ENCODE measurements around the gene STK32A.

The STK32A gene

DNA sequence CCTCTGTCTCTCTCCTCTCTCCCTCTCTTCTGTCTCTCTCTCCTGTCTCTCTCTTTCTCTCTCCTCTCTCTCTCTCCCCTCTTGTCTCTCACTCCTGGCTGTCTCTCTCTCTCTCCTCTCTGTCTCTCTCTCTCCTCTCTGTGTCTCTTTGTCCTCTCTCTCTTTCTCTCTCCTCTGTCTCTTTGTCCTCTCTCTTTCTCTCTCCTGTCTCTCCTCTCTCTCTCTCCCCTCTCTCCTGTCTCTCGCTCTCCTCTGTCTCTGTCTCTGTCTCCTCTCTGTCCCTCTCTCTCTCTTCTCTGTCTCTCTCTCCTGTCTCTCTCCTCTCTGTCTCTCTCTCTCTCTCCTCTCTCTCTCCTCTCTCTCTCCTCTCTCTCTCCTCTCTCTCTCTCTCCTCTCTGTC is 25.0 kb downstream of the STK32A start:
- no peak for DNase-seq (ENCODE audit: low spot score)

DNA sequence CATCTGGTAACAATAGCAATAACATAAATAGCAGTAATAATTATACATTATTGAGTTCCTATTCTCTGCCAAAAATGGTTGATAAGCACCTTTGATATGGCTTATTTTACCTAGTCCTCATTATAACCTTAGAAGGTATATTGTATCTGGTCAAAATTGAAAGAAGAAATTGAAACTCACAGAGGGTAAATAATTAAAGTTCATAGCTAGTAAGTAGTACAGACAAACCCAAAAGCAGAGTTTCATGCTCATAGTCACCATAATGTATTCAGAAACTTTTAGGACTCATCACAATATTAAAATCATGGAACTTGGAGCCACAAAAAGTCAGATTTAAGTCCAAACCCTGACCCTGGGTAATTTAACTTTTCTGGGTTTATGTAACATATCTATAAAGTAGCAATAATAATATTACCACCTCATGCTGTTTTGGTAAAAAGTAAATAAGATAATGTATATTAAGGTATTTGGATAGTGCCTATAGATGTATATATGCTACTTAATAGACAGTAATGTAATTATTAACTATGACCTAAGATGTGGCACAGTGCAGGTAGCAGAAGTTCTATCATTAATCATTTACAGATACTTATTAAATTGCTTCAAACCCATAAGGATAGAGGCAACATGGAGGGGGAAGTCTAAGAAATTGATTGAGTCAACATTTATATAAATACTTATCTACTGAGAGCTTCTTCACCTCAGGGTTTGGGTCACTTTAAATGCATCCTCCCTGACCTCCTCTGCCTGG is 32.4 kb downstream of the STK32A start:
- no peak for DNase-seq (ENCODE audit: low spot score)

DNA sequence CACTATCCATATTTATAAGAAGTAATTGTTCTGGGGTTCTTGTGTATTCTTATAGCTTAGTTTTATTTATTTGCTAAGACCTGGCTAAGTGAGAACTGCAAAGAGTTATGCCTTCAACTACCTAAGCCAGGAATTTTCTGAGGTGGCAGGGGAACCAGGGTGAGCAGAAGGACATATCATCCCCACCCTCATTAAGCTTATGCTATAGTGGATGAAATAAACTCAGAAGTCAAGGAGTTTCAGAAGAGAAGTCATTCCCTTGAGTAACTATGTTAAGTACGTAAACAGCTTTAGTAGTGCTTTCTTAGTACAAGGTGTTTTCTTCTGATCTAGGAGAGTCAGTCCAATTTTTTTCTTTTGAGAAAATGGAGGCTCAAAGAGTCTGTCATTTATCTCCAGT is 41.7 kb downstream of the STK32A start:
- no peak for DNase-seq (ENCODE audit: low spot score)

DNA sequence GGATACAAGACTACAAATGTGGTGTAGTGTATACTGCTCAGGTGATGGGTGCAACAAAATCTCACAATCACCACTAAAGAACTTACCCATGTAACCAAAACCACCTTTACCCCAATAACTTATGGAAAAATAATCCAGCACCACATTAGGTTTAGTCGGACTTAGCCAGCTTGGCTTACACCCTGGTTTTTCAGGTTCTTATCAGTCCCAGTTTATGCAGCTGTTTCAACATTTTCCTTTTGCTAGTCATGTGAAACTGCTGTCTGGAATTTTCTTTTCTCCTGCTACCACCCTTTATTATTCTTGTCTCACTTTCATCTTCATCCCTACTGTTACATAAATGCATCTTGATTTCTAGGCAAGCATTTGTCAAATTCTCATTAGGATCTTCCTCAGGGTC is 51.5 kb downstream of the STK32A start:
- no peak for DNase-seq (ENCODE audit: low spot score)

DNA sequence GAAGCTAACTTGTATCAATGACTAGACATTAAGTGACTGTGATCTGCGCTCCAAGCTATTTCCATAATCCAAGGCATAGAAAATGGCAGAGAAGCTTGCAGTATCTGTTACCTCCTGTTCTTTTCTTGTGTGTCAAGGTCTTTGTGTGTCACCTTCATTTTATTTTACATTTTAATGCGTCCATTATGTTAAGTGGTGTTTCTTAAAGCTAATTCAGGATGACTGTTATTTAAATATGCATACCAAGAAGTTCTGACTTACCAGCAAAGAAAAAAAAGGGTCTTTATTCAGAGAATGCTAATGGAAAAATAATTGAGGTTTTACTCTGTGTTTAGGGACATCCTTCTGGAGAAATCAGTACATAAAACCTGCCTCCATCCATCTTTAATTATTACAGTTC is 52.3 kb downstream of the STK32A start:
- no peak for DNase-seq (ENCODE audit: low spot score)

DNA sequence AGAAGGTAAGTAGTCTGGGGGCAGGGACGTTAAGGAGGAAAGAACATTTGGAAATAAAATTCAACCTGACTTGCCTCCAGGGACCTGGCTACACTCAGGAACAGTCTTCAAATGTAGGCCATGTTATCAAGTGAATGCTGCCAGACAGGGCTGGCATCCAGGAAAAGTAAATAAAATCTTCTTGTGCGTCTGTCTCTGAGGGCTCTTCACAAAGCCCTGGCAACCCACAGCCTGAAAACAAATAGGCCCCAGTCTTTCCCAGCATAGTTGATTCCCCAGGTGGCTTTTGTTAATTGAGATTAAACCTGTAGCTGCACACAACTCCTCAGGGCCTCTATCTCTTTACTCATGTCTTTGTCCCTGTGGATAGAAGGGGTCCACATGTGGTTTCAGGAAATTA is 55.4 kb downstream of the STK32A start:
- no peak for DNase-seq (ENCODE audit: low spot score)

DNA sequence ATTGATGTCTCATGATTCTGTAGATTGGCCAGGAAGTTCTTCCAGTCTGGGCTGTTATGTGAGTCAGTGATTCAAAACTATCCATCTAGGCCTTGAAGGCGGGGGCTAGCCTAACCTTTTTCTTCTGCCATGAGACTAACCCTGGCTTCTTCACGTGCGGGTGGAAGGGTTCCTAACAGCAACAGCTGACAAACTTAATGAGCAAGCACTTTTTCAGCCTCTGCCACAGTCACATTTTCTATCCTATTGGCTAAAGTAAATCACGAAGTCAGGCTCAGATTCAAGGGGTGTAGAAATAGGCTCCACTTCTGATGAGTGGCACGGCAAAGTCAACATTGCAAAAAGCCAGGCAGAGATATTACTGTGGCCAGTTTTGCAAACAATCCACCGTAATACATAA is 68.4 kb downstream of the STK32A start:
- no peak for DNase-seq (ENCODE audit: low spot score)

DNA sequence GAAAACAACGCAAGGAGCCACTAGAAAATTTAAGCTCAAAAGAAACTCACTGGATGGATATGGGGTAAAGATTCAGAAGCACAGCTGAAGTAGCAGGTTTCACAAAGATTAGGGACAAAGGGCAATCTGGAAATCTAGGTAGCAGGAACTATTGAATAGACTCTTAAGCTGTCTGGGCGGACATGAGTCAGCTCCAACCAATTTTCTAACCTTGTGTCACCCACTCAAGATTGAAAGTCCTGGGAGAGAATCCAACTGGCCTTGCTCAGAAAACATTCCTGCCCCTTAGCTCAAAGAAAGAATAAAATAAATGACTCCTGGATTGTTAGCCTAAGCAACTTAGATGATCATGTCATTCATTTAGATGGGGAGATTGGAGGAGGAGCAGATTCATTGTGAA is 69.2 kb downstream of the STK32A start:
- DNase-seq (ENCODE audit: low spot score) = no peak

DNA sequence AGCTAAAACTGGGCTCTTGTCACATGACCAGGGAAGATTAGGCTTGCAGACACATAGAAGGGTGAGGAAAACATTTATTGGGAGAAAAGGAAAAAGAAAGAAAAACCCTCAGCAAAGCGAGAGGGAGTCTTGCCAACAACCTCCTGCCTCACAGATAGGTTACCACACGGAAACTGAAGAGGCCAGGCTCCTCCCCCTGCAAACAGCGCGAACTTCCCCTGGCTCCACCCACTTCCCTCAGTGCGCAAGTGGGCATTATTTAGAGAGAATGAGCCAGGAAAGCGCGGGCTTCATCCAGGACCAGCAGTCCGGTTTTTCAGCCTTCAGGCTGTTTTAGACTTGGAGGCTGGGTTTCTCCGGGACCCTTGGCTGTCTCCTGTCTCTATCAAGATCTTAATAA is 70.3 kb downstream of the STK32A start:
- DNase-seq (ENCODE audit: low spot score) = no peak

DNA sequence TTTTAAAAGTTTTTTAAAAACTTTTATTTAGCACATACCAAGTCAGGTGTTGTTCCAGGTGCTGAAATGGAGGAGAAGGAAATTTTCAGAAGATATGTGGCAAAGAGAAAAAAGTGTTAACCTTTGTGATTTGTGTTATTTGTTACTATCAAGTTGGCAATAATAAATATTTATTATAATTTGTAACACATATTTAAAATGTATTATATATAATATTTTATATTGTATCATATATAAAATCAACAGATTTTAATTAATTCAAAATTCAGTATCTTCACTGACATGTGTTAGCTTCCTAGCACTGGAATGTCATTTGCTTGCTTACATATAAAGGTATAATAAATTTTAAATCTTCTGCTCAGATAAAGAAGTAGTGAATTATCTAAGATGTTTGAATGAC is 71.5 kb downstream of the STK32A start:
- DNase-seq (ENCODE audit: low spot score) = no peak

DNA sequence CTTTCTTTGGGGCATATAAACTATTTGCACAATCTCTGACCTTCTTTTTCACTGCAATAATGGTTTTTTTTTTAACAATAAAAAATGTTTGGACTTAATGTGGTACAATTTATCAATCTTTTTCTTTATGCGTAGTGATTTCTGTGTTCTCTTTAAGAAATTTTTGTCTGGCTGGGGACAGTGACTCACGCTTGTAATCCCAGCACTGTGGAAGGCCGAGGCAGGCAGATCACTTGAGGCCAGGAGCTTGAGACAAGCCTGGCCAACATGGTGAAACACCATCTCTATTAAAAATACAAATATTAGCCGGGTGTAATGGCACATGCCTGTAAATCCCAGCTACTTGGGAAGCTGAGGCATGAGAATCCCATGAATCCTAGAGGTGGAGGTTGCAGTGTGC is 72.3 kb downstream of the STK32A start:
- no peak for DNase-seq (ENCODE audit: low spot score)

DNA sequence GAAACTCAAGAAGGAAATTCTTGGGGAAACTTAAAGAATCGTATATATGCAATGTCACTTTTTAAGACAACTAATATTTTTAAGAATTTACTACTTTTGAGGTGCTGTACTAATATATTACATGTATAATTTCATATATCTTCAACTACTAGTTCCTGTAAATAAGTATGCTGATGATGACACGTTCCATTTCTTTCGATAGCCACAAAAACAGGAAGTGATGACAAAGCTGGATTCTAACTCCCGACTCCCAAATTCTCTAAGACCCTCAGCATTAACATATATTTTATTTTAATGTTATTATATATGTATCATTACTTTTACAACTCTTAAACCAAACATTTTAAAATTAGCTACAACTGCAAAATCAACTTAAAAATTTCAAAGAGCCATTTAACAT is 74.8 kb downstream of the STK32A start:
- DNase-seq (ENCODE audit: low spot score) = no peak

DNA sequence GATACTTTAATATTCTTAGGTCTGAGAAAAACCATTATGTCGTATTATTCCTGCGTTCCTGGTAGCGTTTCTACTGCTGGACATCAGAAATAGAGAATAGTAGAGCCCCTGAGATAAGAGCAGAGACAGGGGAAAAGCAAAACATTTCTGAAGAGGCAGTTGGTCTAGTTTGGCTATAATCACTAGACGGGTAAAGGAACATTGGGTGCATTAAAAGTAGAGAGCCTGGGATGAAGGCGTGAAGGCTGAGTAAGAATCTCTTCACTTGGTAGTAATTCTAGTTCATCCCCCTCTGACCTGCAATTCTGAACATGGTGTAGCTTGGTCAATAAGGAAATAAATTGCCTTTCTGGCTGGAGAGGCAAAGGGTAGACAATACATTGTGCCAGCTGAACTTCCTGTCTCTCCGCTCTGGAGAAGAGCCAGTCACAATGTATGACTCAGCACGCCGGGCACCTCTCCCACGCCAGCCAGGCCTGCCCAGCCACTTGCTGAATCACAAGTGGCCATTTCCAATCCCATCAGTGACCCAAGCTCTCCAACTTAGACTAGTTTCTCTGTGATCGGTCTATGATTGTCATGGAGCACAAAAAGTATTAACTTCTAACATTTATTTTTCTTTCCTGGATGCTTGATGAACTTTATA is 75.4 kb downstream of the STK32A start:
- DNase-seq (ENCODE audit: low spot score) = no peak

DNA sequence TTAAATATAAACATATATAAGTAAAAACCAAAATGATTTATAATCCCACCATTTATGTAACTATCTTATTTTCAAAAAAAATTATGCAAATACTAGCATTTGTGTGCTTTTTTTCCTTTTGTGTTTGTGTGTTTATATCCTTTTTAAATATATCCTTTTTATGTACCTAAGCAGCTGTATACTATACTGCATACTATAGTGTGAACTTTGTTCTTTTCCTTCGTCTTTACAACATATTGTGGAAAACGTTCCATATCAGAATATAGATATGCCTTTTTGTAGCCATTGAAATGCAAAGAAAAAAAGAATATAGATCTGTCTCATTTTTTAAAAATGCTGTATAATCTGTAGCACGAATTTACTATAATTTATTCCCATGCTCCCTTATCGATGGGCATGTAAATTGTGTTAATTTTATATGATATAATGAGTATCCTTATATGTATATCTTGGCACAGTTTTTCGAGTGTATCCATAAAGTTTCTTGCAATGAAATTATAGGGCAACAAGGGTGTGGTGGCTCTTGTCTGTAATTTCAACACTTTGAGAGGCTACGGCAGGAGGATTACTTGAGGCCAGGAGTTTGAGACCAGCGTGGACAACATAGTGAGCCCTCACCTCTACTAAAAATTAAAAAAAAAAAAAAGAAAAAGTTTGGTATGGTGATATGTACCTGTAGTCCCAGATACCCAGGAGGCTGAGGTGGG is 83.3 kb downstream of the STK32A start:
- no peak for DNase-seq (ENCODE audit: low spot score)

DNA sequence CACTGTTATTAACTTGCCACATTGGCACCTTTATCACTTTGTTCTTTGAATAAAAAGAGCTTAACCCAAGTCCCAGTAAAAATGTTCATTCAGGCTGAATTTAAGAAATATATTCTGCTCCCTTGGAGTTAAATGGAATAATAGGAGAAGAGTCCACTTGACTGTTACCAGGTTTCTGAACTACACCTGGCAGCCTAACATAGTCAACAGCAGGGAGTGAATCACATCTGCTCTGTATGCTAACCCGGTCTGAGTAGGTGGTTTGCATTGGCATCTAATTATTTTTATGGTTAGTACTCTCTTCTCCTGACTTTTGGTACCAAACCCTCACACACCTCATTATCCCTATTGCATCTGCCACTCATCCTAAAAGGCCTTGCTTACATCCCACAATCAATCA is 86.7 kb downstream of the STK32A start:
- DNase-seq (ENCODE audit: low spot score) = no peak

DNA sequence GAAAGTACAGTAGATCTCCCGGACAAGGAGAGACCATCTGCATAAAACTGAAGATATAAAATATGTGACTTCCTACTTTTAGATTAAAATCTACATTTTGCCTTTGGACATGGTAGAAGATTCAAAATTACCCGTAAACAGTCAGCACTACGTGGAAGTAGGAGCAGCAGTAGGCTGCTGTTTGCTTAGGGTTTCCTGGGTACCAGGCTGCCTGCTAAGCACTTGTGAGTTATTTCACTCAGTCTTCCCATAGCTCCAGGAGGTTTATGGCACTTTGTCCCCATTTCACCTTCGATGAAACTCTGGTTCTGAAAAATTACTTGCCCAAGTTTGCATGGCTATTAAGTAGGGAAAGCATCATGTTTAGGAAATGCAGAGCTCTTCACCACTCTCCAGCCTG is 92.6 kb downstream of the STK32A start:
- no peak for DNase-seq (ENCODE audit: low spot score)

DNA sequence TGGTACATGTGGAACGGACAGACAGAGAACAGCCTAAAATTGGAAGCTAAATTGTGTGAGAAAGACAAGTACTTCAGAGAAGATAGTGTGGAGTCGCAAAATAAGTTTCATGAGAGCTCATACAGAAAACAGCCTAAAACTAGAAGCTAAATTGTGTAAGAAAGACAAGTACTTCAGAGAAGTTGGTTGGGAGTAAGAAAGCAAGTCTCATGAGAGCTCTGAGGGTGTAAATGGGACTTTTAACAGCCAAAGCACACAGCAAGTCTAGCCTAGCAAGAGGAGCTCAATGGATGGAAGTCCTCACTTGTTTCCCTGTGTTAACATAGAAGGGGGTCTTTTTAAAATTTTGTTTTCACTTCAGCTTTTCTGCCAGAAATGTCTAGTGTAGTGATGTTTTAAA is 93.1 kb downstream of the STK32A start:
- DNase-seq (ENCODE audit: low spot score) = no peak

DNA sequence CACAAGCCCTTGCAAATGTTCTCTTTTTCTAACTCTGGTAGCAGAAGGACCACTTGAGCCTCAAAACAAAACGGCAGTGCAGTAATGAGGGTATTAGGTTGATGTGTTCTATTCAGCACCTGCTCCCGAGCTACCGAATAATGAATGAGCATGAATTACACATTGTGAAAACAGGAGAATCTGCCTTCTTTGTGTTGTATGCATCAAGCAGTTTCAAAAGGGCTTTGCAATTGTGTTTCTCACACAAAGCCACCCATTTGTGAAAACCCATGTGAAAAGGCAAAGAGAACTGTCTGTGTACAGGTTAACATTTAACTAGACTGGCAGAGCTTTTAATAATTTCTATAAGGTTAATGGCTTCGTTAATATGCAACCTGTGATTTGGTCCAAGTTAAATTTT is 97.8 kb downstream of the STK32A start:
- DNase-seq (ENCODE audit: low spot score) = no peak

DNA sequence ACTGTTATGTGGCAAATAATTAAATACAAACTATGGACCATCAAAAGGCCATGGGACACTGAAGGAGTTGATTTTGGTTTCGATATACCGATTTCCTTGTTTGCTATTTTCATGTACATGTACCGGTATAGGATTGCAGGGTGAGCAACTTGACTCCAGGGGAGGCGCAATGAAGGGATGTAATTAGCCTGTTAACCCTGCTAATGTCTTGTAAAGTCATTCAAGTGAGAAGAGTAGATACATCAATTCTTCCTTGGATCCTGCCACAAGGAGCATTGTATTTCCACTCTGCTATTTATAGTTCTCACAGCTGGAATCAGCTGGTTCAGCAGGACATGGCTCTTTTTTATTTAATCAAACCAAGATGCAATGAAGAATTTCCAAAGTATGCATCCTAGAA is 102.0 kb downstream of the STK32A start:
- DNase-seq (ENCODE audit: low spot score) = no peak

DNA sequence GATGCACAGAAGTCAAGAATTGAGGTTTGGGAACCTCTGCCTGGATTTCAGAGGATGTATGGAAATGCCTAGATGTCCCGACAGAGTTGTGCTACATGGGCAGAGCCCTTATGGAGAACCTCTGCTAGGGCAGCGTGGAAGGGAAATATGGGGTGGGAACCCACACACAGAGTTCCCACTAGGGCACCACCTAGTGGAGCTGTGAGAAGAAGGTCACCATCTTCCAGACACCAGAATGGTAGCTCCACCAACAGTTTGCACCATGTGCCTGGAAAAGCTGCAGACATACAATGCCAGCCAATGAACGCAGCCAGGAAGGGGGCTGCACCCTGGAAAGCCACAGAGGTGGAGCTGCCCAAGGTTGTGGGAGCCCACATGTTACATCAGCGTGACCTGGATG is 104.5 kb downstream of the STK32A start:
- no peak for DNase-seq (ENCODE audit: low spot score)

DNA sequence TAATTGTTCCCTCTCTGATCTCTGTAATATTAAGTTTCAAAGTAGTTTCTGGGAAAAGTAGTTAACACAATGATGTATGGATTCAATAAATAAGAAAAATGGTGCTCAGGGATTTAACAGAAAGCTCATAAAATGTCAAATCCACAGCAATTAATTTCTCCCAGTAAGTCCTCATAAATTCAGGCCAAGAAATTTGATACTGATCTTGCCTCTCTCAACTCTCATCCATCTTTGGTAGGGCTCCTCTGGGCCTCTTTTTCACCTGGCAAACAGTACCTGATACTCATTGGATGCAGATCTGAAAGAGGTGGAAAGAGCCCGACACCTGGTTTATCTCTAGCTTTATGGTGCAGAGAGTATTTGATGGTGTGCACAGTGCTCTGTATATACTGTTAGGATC is 106.1 kb downstream of the STK32A start:
- no peak for DNase-seq (ENCODE audit: low spot score)

DNA sequence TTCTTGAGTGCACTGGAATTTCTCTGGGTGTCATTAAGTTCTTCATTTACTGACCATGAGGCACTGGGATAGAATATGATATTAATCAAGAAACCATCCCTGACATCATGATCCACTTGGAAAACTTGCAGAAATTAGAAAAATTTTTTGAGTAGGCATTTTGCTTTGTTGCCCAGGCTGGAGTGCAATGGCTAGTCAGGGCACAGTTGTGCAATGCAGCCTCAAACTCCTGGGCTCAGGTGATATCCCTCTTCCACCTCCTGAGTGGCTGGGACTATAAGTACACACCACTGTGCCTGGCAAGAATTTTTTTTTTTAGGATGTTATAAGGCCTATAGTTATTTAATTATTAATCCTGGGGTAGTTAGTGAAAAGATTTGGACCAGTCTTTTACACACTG is 106.5 kb downstream of the STK32A start:
- no peak for DNase-seq (ENCODE audit: low spot score)

DNA sequence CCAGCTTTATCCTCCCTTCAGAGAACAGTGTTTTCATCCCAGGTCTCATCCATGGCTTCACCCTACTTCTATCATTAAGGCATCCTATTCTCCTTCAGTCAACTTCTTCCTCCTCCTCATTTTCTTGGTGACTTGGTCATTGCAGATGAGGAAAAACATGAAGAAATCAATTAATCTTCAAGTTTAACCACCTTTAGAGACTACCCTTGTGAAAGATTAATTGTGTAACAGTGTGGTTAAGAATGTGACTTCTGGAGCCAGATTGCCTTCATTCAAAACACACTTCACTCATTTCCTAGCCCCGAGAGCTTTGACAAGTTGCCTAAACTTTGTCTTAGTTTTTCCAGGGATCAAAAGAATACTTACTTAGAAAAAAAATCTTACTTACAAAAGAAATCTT is 110.0 kb downstream of the STK32A start:
- DNase-seq (ENCODE audit: low spot score) = no peak
